HepG2 (cell line): ENCODE measurements around the gene ANKRD13D. TPM values are rescaled to one million over a fixed set of nuclear protein-coding genes. Genes with fewer than 3 reads are reported as not detected.

ENCODE experiments used
- ASH2L ChIP-seq: fragments of 300-600, 200-600 bp; sonication (generic); IDR thresholded peaks from 2 replicates; pipeline ENCODE4 v1.7.0; 2017; ENCODE audit warnings: low read depth, mild to moderate bottlenecking, moderate library complexity, mixed read lengths, low read length; ENCODE audit not compliant: insufficient read length
- EED ChIP-seq: sonication (generic); formaldehyde crosslinking; IDR thresholded peaks from 2 replicates; pipeline ENCODE4 v1.5.0; 2020; ENCODE audit warnings: mild to moderate bottlenecking, missing genetic modification reagents
- ESRRA ChIP-seq: sonication (generic); formaldehyde crosslinking; IDR thresholded peaks from 2 replicates; pipeline ENCODE4 v1.5.1; 2020; ENCODE audit warnings: mild to moderate bottlenecking, low read depth, missing genetic modification reagents
- HMGXB4 ChIP-seq, 2 experiments: sonication (generic) in 1 of 2; formaldehyde crosslinking in 1 of 2; IDR thresholded peaks; 2 replicates each; pipeline versions ENCODE4 v1.4.0 to v1.6.1; 2018 to 2020; ENCODE audit warnings: missing genetic modification reagents in 2 of 2, borderline replicate concordance in 1 of 2, low read depth in 1 of 2, mild to moderate bottlenecking in 1 of 2, missing biosample characterization in 1 of 2
- HNF1B ChIP-seq: sonication (generic); formaldehyde crosslinking; IDR thresholded peaks from 2 replicates; pipeline ENCODE4 v1.5.1; 2020; ENCODE audit warnings: mild to moderate bottlenecking, moderate library complexity, missing genetic modification reagents
- ISX ChIP-seq: sonication (generic); formaldehyde crosslinking; conservative IDR thresholded peaks from 2 replicates; pipeline ENCODE4 v1.5.0; 2020; ENCODE audit warnings: missing genetic modification reagents
- JUN ChIP-seq: sonication (generic); formaldehyde crosslinking; IDR thresholded peaks from 2 replicates; pipeline ENCODE4 v1.4.0; 2020; ENCODE audit warnings: mild to moderate bottlenecking, missing genetic modification reagents
- KLF16 ChIP-seq, 2 experiments: sonication (generic) in 1 of 2; formaldehyde crosslinking in 1 of 2; IDR thresholded peaks; 2 replicates each; pipeline versions ENCODE4 v1.6.1 to v1.8.0; 2016 to 2023; ENCODE audit warnings: missing genetic modification reagents in 2 of 2, missing compliant biosample characterization in 1 of 2
- KMT2A ChIP-seq: sonication (generic); formaldehyde crosslinking; IDR thresholded peaks from 2 replicates; pipeline ENCODE4 v1.4.0; 2020; ENCODE audit warnings: missing genetic modification reagents
- MAX ChIP-seq: IDR thresholded peaks from 2 replicates; pipeline ENCODE4 v1.6.1; 2012; ENCODE audit warnings: inconsistent platforms
- NR0B2 ChIP-seq: sonication (generic); formaldehyde crosslinking; IDR thresholded peaks from 2 replicates; pipeline ENCODE4 v1.4.0; 2020; ENCODE audit warnings: mild to moderate bottlenecking, missing genetic modification reagents
- SATB2 ChIP-seq: sonication (generic); formaldehyde crosslinking; IDR thresholded peaks from 2 replicates; pipeline ENCODE4 v1.5.0; 2020; ENCODE audit warnings: missing genetic modification reagents
- XRCC5 ChIP-seq: fragments of 200-400 bp; formaldehyde crosslinking; optimal IDR thresholded peaks from 2 replicates; pipeline ENCODE3; 2017; ENCODE audit warnings: mild to moderate bottlenecking, low read length
- ZNF232 ChIP-seq: sonication (generic); formaldehyde crosslinking; IDR thresholded peaks from 2 replicates; pipeline ENCODE4 v1.4.0; 2020; ENCODE audit warnings: missing genetic modification reagents, borderline replicate concordance
- ZNF543 ChIP-seq: sonication (generic); formaldehyde crosslinking; IDR thresholded peaks from 2 replicates; pipeline ENCODE4 v1.4.0; 2020; ENCODE audit warnings: mild to moderate bottlenecking, missing genetic modification reagents
- ZNF556 ChIP-seq: sonication (generic); formaldehyde crosslinking; IDR thresholded peaks from 2 replicates; pipeline ENCODE4 v1.4.0; 2020; ENCODE audit warnings: mild to moderate bottlenecking, missing genetic modification reagents, borderline replicate concordance
- ZNF558 ChIP-seq: sonication (generic); formaldehyde crosslinking; IDR thresholded peaks from 2 replicates; pipeline ENCODE4 v1.9.0; 2022; ENCODE audit warnings: mild to moderate bottlenecking, missing genetic modification reagents, borderline replicate concordance
- ZNF761 ChIP-seq: sonication (generic); formaldehyde crosslinking; conservative IDR thresholded peaks from 2 replicates; pipeline ENCODE4 v1.4.0; 2020; ENCODE audit warnings: mild to moderate bottlenecking, missing genetic modification reagents
- ZNF800 ChIP-seq: sonication (generic); formaldehyde crosslinking; IDR thresholded peaks from 2 replicates; pipeline ENCODE4 v1.4.0; 2020; ENCODE audit warnings: missing genetic modification reagents
- ZSCAN21 ChIP-seq: sonication (generic); formaldehyde crosslinking; IDR thresholded peaks from 2 replicates; pipeline ENCODE4 v1.8.0; 2022; ENCODE audit warnings: mild to moderate bottlenecking, missing genetic modification reagents, moderate library complexity, borderline replicate concordance
- ZSCAN29 ChIP-seq: sonication (generic); formaldehyde crosslinking; conservative IDR thresholded peaks from 2 replicates; pipeline ENCODE4 v1.4.0; 2020; ENCODE audit warnings: mild to moderate bottlenecking, missing genetic modification reagents
- ZSCAN30 ChIP-seq: sonication (generic); formaldehyde crosslinking; IDR thresholded peaks from 2 replicates; pipeline ENCODE4 v1.5.0; 2020; ENCODE audit warnings: mild to moderate bottlenecking, missing genetic modification reagents
- polyA plus RNA-seq, 8 experiments: library from polyadenylated mRNA; depleted of rRNA in 3 of 8; stranded (reverse) in 7 of 8; unstranded in 1 of 8; fragments of >200 nt; fragmentation: Illumina TruSeq in 4 of 8; extraction: Trizol in 4 of 8; gene quantifications; 2 replicates each; pipeline versions ENCODE4 v1.2.1 to v1.2.3, GENCODE V29; 2011 to 2016; ENCODE audit warnings: low read depth in 4 of 8, missing spikeins in 1 of 8, mixed read lengths in 1 of 8; ENCODE audit not compliant: insufficient read depth in 1 of 8
- total RNA-seq, 5 experiments: library from RNA; depleted of rRNA; stranded (reverse); fragments of >200 nt; fragmentation: Illumina TruSeq; extraction: Trizol; gene quantifications; 2 replicates each; pipeline ENCODE4 v1.2.3, GENCODE V29; 2016; ENCODE audit warnings: low read depth in 1 of 5

Gene ANKRD13D
- total and polyA plus RNA-seq, 2 of the 13 experiments (the other 11 are each of a cell fraction or from before 2014, with no cell fraction given): 18.6 to 27.3 TPM

- TF ChIP-seq NR0B2: no peak
- TF ChIP-seq MAX: peak; percentile 68
- TF ChIP-seq ZNF543 (CRISPR knock-in tag): 0 out of 2 replicates have a peak, but pooled peaks have one; percentile 48
- 0 out of 2 replicates have a peak, but pooled peaks have one; percentile 27 for TF ChIP-seq ZNF232
- TF ChIP-seq EED (CRISPR knock-in tag): no peak
- TF ChIP-seq SATB2 (CRISPR knock-in tag): 0 out of 2 replicates have a peak, but pooled peaks have one; percentile 66
- TF ChIP-seq ZNF761: no peak
- TF ChIP-seq ZNF556 (CRISPR knock-in tag): peak; percentile 35; the same call in 1 of the 2 replicates
- TF ChIP-seq ZSCAN29 (CRISPR knock-in tag): peak; percentile 21; the same call in 1 of the 2 replicates
- TF ChIP-seq HMGXB4 (CRISPR knock-in tag; IDR thresholded peaks at IDR 0.05; ENCODE audit: borderline replicate concordance in 1 of 2, low read depth in 1 of 2): peak in 1 of 2 experiments; percentile 23; a peak in 1 of 4 replicates
- TF ChIP-seq ZSCAN30 (CRISPR knock-in tag): no peak
- TF ChIP-seq ZSCAN21 (CRISPR knock-in tag): no peak
- TF ChIP-seq JUN (CRISPR knock-in tag): peak; percentile 25; the same call in 1 of the 2 replicates
- peak; percentile 35; the same call in 1 of the 2 replicates for TF ChIP-seq ZNF558 (CRISPR knock-in tag)
- 0 out of 2 replicates have a peak, but pooled peaks have one; percentile 40 for TF ChIP-seq ISX (CRISPR knock-in tag)
- no peak for TF ChIP-seq ESRRA
- peak; percentile 25 for TF ChIP-seq ASH2L
- no peak; a peak in 1 of 4 replicates for TF ChIP-seq KLF16 (CRISPR knock-in tag; IDR thresholded peaks at IDR 0.05)
- TF ChIP-seq KMT2A: no peak
- peak; percentile 22; the same call in 1 of the 2 replicates for TF ChIP-seq ZNF800
- TF ChIP-seq HNF1B: peak; percentile 34
- TF ChIP-seq XRCC5: no peak
Observed at GRCh38 chr11:67317888-67318555, 28.9 kb downstream of the ANKRD13D start (continued).
